PFSK-1 (cell line): ENCODE data around the gene ZFP57.

ENCODE experiments used
- POLR2AphosphoS5 ChIP-seq: IDR thresholded peaks from 2 replicates; pipeline ENCODE4 v1.6.1; 2012; ENCODE audit warnings: low read depth, mild to moderate bottlenecking, control low read depth, low read length, moderate library complexity
- SIN3A ChIP-seq: IDR thresholded peaks from 2 replicates; pipeline ENCODE4 v1.6.1; 2012; ENCODE audit warnings: mild to moderate bottlenecking, low read length, moderate library complexity, borderline replicate concordance; ENCODE audit not compliant: insufficient read depth
- TAF1 ChIP-seq: IDR thresholded peaks from 2 replicates; pipeline ENCODE4 v1.6.1; 2012; ENCODE audit warnings: low read length, control low read depth, borderline replicate concordance; ENCODE audit not compliant: insufficient read depth
- TF ChIP-seq, protein P1 (sequence below), 2 experiments: IDR thresholded peaks; 2 replicates each; pipeline versions ENCODE4 v1.6.1 to v1.8.0; 2011 to 2012; ENCODE audit warnings: low read depth in 2 of 2, low read length in 2 of 2, control low read depth in 1 of 2, inconsistent platforms in 1 of 2, mild to moderate bottlenecking in 1 of 2, moderate library complexity in 1 of 2; ENCODE audit not compliant: insufficient read depth in 1 of 2

DNA sequence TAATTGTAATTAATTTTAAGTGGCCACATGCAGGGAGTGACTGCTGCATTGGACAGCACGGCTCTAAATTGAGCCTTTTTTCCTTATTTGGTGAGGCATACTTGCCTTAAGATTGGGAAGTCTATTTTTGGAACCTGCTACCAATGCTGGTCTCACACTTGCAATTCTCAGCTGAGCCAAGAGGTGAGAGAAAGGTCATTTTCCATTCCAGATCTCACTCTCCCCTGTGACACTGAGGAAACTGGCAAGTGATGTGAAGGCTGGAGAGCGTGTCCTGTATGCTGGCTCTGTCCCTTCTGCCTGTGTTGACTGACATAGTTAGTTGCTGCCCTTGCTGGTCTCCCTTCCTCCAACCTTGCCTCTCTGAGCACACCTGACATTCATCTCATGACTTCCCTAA is 24.8 kb downstream of the ZFP57 start:
- no peak for TF ChIP-seq TAF1
- no peak for TF ChIP-seq POLR2AphosphoS5
- TF ChIP-seq, protein P1, sequence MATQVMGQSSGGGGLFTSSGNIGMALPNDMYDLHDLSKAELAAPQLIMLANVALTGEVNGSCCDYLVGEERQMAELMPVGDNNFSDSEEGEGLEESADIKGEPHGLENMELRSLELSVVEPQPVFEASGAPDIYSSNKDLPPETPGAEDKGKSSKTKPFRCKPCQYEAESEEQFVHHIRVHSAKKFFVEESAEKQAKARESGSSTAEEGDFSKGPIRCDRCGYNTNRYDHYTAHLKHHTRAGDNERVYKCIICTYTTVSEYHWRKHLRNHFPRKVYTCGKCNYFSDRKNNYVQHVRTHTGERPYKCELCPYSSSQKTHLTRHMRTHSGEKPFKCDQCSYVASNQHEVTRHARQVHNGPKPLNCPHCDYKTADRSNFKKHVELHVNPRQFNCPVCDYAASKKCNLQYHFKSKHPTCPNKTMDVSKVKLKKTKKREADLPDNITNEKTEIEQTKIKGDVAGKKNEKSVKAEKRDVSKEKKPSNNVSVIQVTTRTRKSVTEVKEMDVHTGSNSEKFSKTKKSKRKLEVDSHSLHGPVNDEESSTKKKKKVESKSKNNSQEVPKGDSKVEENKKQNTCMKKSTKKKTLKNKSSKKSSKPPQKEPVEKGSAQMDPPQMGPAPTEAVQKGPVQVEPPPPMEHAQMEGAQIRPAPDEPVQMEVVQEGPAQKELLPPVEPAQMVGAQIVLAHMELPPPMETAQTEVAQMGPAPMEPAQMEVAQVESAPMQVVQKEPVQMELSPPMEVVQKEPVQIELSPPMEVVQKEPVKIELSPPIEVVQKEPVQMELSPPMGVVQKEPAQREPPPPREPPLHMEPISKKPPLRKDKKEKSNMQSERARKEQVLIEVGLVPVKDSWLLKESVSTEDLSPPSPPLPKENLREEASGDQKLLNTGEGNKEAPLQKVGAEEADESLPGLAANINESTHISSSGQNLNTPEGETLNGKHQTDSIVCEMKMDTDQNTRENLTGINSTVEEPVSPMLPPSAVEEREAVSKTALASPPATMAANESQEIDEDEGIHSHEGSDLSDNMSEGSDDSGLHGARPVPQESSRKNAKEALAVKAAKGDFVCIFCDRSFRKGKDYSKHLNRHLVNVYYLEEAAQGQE (IDR thresholded peaks at IDR 0.05; ENCODE audit: insufficient read depth in 1 of 2, low read depth in 2 of 2, low read length in 2 of 2), result no peak
- TF ChIP-seq SIN3A, result no peak
